GM12874 (cell line): ENCODE results near the gene GRAMD1C.

ENCODE experiments used
- CTCF ChIP-seq: IDR thresholded peaks from 2 replicates; pipeline ENCODE4 v1.5.1; 2011; ENCODE audit warnings: low read depth, mild to moderate bottlenecking, control low read depth, low read length, moderate library complexity; ENCODE audit not compliant: insufficient read depth

Gene GRAMD1C

DNA sequence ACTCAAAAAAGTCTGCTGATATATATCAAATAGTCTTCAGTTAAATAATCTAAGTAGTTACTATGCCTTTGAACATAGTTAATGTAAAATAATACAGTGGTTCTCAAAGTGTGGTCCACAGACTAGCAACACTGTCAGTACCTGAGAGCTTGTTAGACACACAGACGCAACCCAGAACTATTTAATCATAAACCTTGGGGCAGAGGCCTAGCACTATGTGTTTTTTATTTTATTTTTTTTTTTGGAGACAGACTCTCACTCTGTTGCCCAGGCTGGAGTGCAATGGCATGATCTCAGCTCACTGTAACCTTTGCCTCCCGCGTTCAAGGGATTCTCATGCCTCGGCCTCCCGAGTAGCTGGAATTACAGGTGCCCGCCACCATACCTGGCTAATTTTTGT lies 34.7 kb downstream of the GRAMD1C start:
- TF ChIP-seq CTCF, result no peak

DNA sequence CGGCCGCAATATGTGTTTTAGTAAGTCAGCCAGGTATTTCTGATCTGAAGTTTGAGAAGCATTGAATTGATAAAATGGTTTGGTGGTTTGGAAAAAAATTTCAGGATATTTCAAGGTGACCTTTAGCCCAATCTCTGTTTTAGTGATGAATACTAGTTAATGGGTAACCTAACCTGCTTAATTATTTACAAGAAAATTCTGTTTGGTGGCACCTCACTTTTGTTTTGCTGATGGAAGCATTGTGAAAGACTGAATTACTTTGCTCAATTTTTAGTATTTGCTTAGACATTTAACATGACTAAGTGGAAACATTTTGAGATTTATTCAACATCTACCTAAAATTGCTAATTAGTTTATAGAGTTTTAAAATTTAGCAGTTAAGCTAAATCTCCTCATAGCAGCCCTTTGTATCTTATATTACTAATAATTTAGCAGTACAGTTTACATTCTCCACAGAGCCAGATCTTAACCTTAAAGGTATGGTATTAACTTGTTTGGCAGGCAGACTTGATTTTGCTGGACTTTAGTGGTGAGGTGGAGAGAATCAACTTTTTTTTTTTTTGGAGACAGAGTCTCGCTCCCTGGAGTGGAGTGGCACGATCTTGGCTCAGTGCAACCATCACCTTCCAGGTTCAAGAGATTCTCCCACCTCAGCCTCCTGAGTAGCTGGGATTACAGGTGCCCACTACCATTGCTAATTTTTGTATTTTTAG lies 35.4 kb downstream of the GRAMD1C start:
- no peak for TF ChIP-seq CTCF

GRCh38 chr3:113878403-113878802 lies 39.8 kb downstream of the GRAMD1C start:
- no peak for TF ChIP-seq CTCF

- no peak for TF ChIP-seq CTCF
Measured at GRCh38 chr3:113885050-113885449, 46.5 kb downstream of the GRAMD1C start.

GRCh38 chr3:113890256-113890900 lies 51.8 kb downstream of the GRAMD1C start:
- TF ChIP-seq CTCF, result no peak

DNA sequence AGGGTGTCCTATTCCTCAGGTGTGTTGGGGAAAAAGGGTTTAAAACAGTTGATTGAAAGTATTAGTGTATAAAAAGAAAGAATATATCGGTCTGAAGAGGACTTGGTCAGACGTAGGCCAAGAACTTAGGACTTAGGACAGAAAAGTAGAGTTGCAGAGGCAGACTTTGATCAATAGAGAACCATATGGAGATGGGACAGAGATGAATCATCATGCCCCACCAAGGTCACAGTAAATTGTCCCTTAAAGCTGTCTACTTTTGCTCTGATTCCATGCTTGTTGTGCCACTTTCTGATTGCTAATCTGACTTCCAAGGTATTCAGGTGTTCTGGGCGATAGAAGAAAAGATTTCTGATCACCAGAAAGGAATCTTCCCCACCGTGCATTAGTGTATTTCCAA lies 56.3 kb downstream of the GRAMD1C start:
- no peak for TF ChIP-seq CTCF

- no peak for TF ChIP-seq CTCF
Measured at GRCh38 chr3:113895964-113896363, 57.4 kb downstream of the GRAMD1C start.
